Neural progenitor cell (in vitro differentiated cells): ENCODE measurements around the gene TRAPPC10.

Experiments
- CTCF ChIP-seq: fragments of 200-600 bp; sonication (generic); IDR thresholded peaks from 2 replicates; pipeline ENCODE4 v1.5.1; 2017; ENCODE audit warnings: antibody characterized with exemption, mild to moderate bottlenecking
- EZH2 ChIP-seq: fragments of 200-600 bp; sonication (generic); IDR thresholded peaks from 2 replicates; pipeline ENCODE4 v1.6.1; 2017; ENCODE audit warnings: antibody characterized with exemption, mild to moderate bottlenecking, moderate library complexity
- EZH2phosphoT487 ChIP-seq: fragments of 200-600 bp; sonication (generic); IDR thresholded peaks from 2 replicates; pipeline ENCODE4 v1.6.1; 2017; ENCODE audit warnings: antibody characterized with exemption

- TF ChIP-seq EZH2phosphoT487, result no peak
- TF ChIP-seq CTCF, result no peak
- TF ChIP-seq EZH2, result no peak
Observed at GRCh38 chr21:44017601-44018000, 5.5 kb downstream of the TRAPPC10 start.
